HEK293 (cell line): ENCODE data around the gene GPR62.

Source experiments
- CTCF ChIA-PET: fragments of 350-600 bp; formaldehyde crosslinking; extraction: SDS; loops from one replicate; lab custom pipeline; 2021; ENCODE audit warnings: antibody characterized with exemption; lab: Yijun Ruan, JAX
- POLR2A ChIA-PET: fragments of 300-600 bp; formaldehyde crosslinking; extraction: SDS; loops from one replicate; lab custom pipeline; 2020; ENCODE audit warnings: antibody characterized with exemption, inconsistent platforms; lab: Yijun Ruan, JAX
- H3K27ac ChIP-seq: fragments of 200-500 bp; sonication (Bioruptor generic); 2 replicates; pipeline ENCODE4 v1.5.1; 2014; ENCODE audit warnings: low read depth, low read length, control low read depth, inconsistent platforms; ENCODE audit errors: extremely low read depth
- H3K36me3 ChIP-seq, 2 experiments: fragments of 200-500 bp in 1 of 2; sonication (Bioruptor generic) in 1 of 2; 1 replicate in 1 of 2; 2 replicates in 1 of 2; pipeline ENCODE4 v1.5.1; 2014 to 2017; ENCODE audit warnings: inconsistent platforms in 2 of 2, low read length in 2 of 2; ENCODE audit not compliant: control insufficient read depth in 2 of 2, insufficient read depth in 1 of 2
- H3K4me1 ChIP-seq: fragments of 200-500 bp; sonication (Bioruptor generic); 2 replicates; pipeline ENCODE4 v1.5.1; 2014; ENCODE audit warnings: mild to moderate bottlenecking, low read length, inconsistent platforms; ENCODE audit not compliant: control insufficient read depth, insufficient read depth
- H3K4me3 ChIP-seq: 2 replicates; pipeline ENCODE4 v1.5.1; 2011; ENCODE audit warnings: low read depth, mild to moderate bottlenecking, control low read depth, low read length, moderate library complexity
- H3K9me3 ChIP-seq: fragments of 200-500 bp; sonication (Bioruptor generic); 2 replicates; pipeline ENCODE4 v1.5.1; 2014; ENCODE audit warnings: low read depth, low read length, inconsistent platforms; ENCODE audit not compliant: control insufficient read depth, insufficient read depth
- CTCF ChIP-seq: fragments of 450-650 bp; formaldehyde crosslinking; IDR thresholded peaks from 2 replicates; pipeline ENCODE4 v1.5.1; 2016; ENCODE audit warnings: missing biosample characterization, missing genetic modification characterization
- KLF8 ChIP-seq: fragments of 450-650 bp; formaldehyde crosslinking; IDR thresholded peaks from 2 replicates; pipeline ENCODE4 v1.5.1; 2016; ENCODE audit warnings: missing biosample characterization, missing genetic modification characterization
- SCRT2 ChIP-seq: fragments of 450-650 bp; formaldehyde crosslinking; IDR thresholded peaks from 2 replicates; pipeline ENCODE4 v1.5.1; 2016; ENCODE audit warnings: missing biosample characterization, missing genetic modification characterization
- ZIC2 ChIP-seq: fragments of 450-650 bp; formaldehyde crosslinking; IDR thresholded peaks from 2 replicates; pipeline ENCODE4 v1.5.1; 2016; ENCODE audit warnings: missing biosample characterization, missing genetic modification characterization
- ZNF335 ChIP-seq: fragments of 450-650 bp; formaldehyde crosslinking; conservative IDR thresholded peaks from 2 replicates; pipeline ENCODE4 v1.5.1; 2016; ENCODE audit warnings: missing biosample characterization, missing genetic modification characterization
- ZNF366 ChIP-seq: fragments of 450-650 bp; formaldehyde crosslinking; conservative IDR thresholded peaks from 2 replicates; pipeline ENCODE4 v1.5.1; 2016; ENCODE audit warnings: missing biosample characterization, missing genetic modification characterization
- ZNF548 ChIP-seq: fragments of 450-650 bp; formaldehyde crosslinking; IDR thresholded peaks from 2 replicates; pipeline ENCODE4 v1.5.1; 2016; ENCODE audit warnings: missing biosample characterization, missing genetic modification characterization
- ZNF560 ChIP-seq: fragments of 450-650 bp; formaldehyde crosslinking; IDR thresholded peaks from 2 replicates; pipeline ENCODE4 v1.5.1; 2017; ENCODE audit warnings: missing biosample characterization, missing genetic modification characterization, borderline replicate concordance
- ZNF571 ChIP-seq: fragments of 450-650 bp; formaldehyde crosslinking; IDR thresholded peaks from 2 replicates; pipeline ENCODE4 v1.5.0; 2017; ENCODE audit warnings: missing biosample characterization, missing genetic modification characterization
- ZNF626 ChIP-seq: fragments of 450-650 bp; sonication (Bioruptor Pico); formaldehyde crosslinking; IDR thresholded peaks from 2 replicates; pipeline ENCODE4 v1.5.1; 2018; ENCODE audit warnings: missing biosample characterization, missing genetic modification characterization, inconsistent platforms
- ZNF654 ChIP-seq: fragments of 450-650 bp; formaldehyde crosslinking; IDR thresholded peaks from 2 replicates; pipeline ENCODE4 v1.5.1; 2016; ENCODE audit warnings: low read depth, missing biosample characterization, missing genetic modification characterization
- ZNF76 ChIP-seq: fragments of 450-650 bp; formaldehyde crosslinking; IDR thresholded peaks from 2 replicates; pipeline ENCODE4; 2016; ENCODE audit warnings: low read depth, missing biosample characterization, missing genetic modification characterization, borderline replicate concordance
- ZNF830 ChIP-seq: fragments of 450-650 bp; IDR thresholded peaks from 2 replicates; pipeline ENCODE4 v1.5.0; 2018; ENCODE audit warnings: missing biosample characterization, missing genetic modification characterization, low read depth, mild to moderate bottlenecking, moderate library complexity
- ZNF837 ChIP-seq: fragments of 450-650 bp; formaldehyde crosslinking; IDR thresholded peaks from 2 replicates; pipeline ENCODE4 v1.5.1; 2016; ENCODE audit warnings: missing biosample characterization, missing genetic modification characterization
- TF ChIP-seq, protein P1 (sequence below): fragments of 450-650 bp; formaldehyde crosslinking; IDR thresholded peaks from 2 replicates; pipeline ENCODE4 v1.5.1; 2016; ENCODE audit warnings: missing biosample characterization, missing genetic modification characterization
- TF ChIP-seq, protein P2 (sequence below): fragments of 450-650 bp; formaldehyde crosslinking; IDR thresholded peaks from 2 replicates; pipeline ENCODE4 v1.5.1; 2016; ENCODE audit warnings: missing biosample characterization, missing genetic modification characterization

Gene GPR62

GRCh38 chr3:51934139-51934850 lies 20.9 kb upstream of the GPR62 start:
- no peak overlapping the region for H3K27ac ChIP-seq
- no peak for TF ChIP-seq KLF8 (tag by site-specific recombination)
- 0 out of 2 replicates have a peak, but pooled peaks have one; percentile 42 for TF ChIP-seq SCRT2 (tag by site-specific recombination)
- TF ChIP-seq, protein P1, sequence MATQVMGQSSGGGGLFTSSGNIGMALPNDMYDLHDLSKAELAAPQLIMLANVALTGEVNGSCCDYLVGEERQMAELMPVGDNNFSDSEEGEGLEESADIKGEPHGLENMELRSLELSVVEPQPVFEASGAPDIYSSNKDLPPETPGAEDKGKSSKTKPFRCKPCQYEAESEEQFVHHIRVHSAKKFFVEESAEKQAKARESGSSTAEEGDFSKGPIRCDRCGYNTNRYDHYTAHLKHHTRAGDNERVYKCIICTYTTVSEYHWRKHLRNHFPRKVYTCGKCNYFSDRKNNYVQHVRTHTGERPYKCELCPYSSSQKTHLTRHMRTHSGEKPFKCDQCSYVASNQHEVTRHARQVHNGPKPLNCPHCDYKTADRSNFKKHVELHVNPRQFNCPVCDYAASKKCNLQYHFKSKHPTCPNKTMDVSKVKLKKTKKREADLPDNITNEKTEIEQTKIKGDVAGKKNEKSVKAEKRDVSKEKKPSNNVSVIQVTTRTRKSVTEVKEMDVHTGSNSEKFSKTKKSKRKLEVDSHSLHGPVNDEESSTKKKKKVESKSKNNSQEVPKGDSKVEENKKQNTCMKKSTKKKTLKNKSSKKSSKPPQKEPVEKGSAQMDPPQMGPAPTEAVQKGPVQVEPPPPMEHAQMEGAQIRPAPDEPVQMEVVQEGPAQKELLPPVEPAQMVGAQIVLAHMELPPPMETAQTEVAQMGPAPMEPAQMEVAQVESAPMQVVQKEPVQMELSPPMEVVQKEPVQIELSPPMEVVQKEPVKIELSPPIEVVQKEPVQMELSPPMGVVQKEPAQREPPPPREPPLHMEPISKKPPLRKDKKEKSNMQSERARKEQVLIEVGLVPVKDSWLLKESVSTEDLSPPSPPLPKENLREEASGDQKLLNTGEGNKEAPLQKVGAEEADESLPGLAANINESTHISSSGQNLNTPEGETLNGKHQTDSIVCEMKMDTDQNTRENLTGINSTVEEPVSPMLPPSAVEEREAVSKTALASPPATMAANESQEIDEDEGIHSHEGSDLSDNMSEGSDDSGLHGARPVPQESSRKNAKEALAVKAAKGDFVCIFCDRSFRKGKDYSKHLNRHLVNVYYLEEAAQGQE (tag by site-specific recombination) = peak; percentile 85
- TF ChIP-seq, all 188 proteins: peak for 2
- Histone ChIP-seq H3K4me3 (no peak overlapping the region), H3K9me3 (no peaks in the 10 kb centered on the region), H3K4me1 (no peaks in the 10 kb centered on the region), H3K36me3 (peaks cover 0 to 61% of the 10 kb centered on the region in 2 experiments; a peak in 1 of 3 replicates)
- ChIA-PET CTCF (interaction anchor here (0.6 kb wide), 1 partner anchor 8 kb away, joined by 3 read pairs; no protein-coding TSS in a partner anchor), POLR2A (interaction anchor here (0.6 kb wide), 1 partner anchor 654 kb away, joined by 5 read pairs; no protein-coding TSS in a partner anchor)

DNA sequence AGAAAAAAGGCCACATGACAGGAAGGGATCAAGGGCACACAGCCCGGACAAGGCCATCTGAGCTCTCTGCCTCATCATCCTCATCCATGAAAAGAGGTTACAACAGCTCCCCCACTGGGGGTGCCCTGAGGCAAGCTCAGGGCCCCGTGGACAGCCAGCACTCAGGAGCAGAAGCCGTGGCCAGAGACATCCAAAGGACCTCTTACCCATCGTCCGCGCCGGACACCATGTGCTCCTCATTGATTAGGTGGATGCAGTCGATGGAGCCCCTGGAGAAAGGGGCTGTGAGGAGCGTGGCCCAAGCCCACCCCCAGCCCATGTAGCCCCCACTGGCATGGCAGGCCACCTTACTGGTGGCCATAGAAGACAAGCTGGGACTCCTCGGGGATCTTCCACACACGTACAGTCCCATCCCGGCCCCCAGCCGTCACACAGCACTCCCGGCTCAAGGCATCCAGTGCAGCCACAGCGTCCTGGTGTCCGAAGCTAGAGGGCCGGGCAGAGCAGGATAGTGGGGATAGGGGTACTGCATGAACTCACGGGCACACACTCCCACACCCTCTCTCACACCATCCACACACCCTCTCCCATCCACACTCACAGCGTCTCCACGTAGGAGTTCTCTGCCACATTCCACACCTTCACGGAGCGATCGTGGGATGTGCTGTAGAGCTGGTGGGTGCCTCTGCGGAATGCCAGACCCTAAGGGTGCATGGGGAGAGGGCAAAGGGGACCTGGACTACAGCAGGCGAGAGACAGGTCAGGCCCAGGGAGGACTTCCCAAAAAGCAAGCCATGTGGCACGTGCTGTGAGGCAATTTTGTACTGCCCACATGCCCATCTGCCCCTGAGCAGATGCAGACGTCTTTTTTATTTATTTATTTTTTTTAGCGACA lies 19.9 kb upstream of the GPR62 start:
- CTCF ChIA-PET = interaction anchor here (0.5 kb wide), 1 partner anchor 69 kb away, joined by 3 read pairs; no protein-coding TSS in a partner anchor

More for the DNA sequence above, 19.9 kb upstream of the GPR62 start:
- Histone ChIP-seq H3K9me3 (no peaks in the 10 kb centered on the region), H3K36me3 (peaks cover 0 to 61% of the 10 kb centered on the region in 2 experiments; a peak in 1 of 3 replicates), H3K4me1 (no peaks in the 10 kb centered on the region), H3K27ac (no peak overlapping the region), H3K4me3 (no peak overlapping the region)
- POLR2A ChIA-PET = interaction anchor here (0.6 kb wide), 1 partner anchor 653 kb away, joined by 5 read pairs; no protein-coding TSS in a partner anchor
- TF ChIP-seq ZNF560 = no peak
- TF ChIP-seq ZNF830 = no peak
- TF ChIP-seq ZNF548 (tag by site-specific recombination) = no peak
- TF ChIP-seq ZIC2 (tag by site-specific recombination) = no peak
- no peak for TF ChIP-seq ZNF335 (tag by site-specific recombination)
- TF ChIP-seq, protein P2, sequence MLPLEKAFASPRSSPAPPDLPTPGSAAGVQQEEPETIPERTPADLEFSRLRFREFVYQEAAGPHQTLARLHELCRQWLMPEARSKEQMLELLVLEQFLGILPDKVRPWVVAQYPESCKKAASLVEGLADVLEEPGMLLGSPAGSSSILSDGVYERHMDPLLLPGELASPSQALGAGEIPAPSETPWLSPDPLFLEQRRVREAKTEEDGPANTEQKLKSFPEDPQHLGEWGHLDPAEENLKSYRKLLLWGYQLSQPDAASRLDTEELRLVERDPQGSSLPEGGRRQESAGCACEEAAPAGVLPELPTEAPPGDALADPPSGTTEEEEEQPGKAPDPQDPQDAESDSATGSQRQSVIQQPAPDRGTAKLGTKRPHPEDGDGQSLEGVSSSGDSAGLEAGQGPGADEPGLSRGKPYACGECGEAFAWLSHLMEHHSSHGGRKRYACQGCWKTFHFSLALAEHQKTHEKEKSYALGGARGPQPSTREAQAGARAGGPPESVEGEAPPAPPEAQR (tag by site-specific recombination) = no peak
- no peak for TF ChIP-seq ZNF76
- no peak for TF ChIP-seq ZNF571
- TF ChIP-seq ZNF626 (tag by site-specific recombination) = no peak
- no peak for TF ChIP-seq ZNF366 (tag by site-specific recombination)
- TF ChIP-seq ZNF837 (tag by site-specific recombination) = no peak
- no peak for TF ChIP-seq CTCF (tag by site-specific recombination)
- TF ChIP-seq ZNF654 = no peak
- TF ChIP-seq, all 188 proteins: peak for 0
